ENCODE results near the gene PTPRF. TPM values are rescaled to one million over a fixed set of nuclear protein-coding genes. Genes with fewer than 3 reads are reported as not detected.

PTPRF gene
- total RNA-seq, 1 donor from 2014 or later: 290 TPM

GRCh38 chr1:43653339-43653738, 122.7 kb downstream of the PTPRF start:
- DNase-seq (ENCODE audit: low spot score): no peak

GRCh38 chr1:43653893-43654292, 123.2 kb downstream of the PTPRF start:
- ATAC-seq (no peak), DNase-seq (ENCODE audit: low spot score) (no peak)

More at GRCh38 chr1:43653339-43653738, 122.7 kb downstream of the PTPRF start:
- no peak for ATAC-seq

- no peak for ATAC-seq
- DNase-seq (ENCODE audit: low spot score): no peak
These were observed 125.3 kb downstream of the PTPRF start for GRCh38 chr1:43655953-43656352.

- no peak for ATAC-seq
- DNase-seq (ENCODE audit: low spot score): no peak
These were observed 128.8 kb downstream of the PTPRF start for GRCh38 chr1:43659212-43660166.

- DNase-seq (ENCODE audit: low spot score) (no peak), ATAC-seq (no peak)
These were observed 129.7 kb downstream of the PTPRF start for GRCh38 chr1:43660355-43660754.

GRCh38 chr1:43664369-43664768, 133.7 kb downstream of the PTPRF start:
- no peak for ATAC-seq
- DNase-seq (ENCODE audit: low spot score): no peak

GRCh38 chr1:43666608-43667007, 135.9 kb downstream of the PTPRF start:
- DNase-seq (ENCODE audit: low spot score): no peak
- no peak for ATAC-seq

- ATAC-seq (no peak), DNase-seq (ENCODE audit: low spot score) (no peak)
These were observed 138.3 kb downstream of the PTPRF start for GRCh38 chr1:43668956-43669355.

GRCh38 chr1:43669878-43670277, 139.2 kb downstream of the PTPRF start:
- ATAC-seq (no peak), DNase-seq (ENCODE audit: low spot score) (no peak)

GRCh38 chr1:43671193-43671592, 140.5 kb downstream of the PTPRF start:
- DNase-seq (ENCODE audit: low spot score) (peak; percentile 83), ATAC-seq (peak; percentile 99)

GRCh38 chr1:43671626-43672330, 141.1 kb downstream of the PTPRF start:
- peak; percentile 3 for ATAC-seq
- DNase-seq (ENCODE audit: low spot score): no peak

GRCh38 chr1:43673261-43673660, 142.6 kb downstream of the PTPRF start:
- ATAC-seq (no peak), DNase-seq (ENCODE audit: low spot score) (no peak)

Other genes with a start within 250 kb of the PTPRF start
- 2.6 TPM for gene C1orf210, start 245.3 kb upstream of the PTPRF start, total RNA-seq
- 8.5 TPM for gene TIE1, start 229.9 kb upstream of the PTPRF start, total RNA-seq
- 0.15 TPM for gene MPL, start 193.1 kb upstream of the PTPRF start, total RNA-seq
- 0.78 TPM for gene CDC20, start 171.9 kb upstream of the PTPRF start, total RNA-seq
- gene ELOVL1, start 162.9 kb upstream of the PTPRF start, total RNA-seq: 21.7 TPM
- 19.7 TPM for gene MED8, start 141.1 kb upstream of the PTPRF start, total RNA-seq
- 21.3 TPM for gene SZT2, start 141.0 kb upstream of the PTPRF start, total RNA-seq
- 47.1 TPM for gene HYI, start 77.0 kb upstream of the PTPRF start, total RNA-seq
- 21.9 TPM for gene KDM4A, start 119.3 kb downstream of the PTPRF start, total RNA-seq
- 11.2 TPM for gene ST3GAL3, start 176.7 kb downstream of the PTPRF start, total RNA-seq